Measurements from ENCODE around the gene PAN2.

- TF ChIP-seq CTCF (IDR thresholded peaks at IDR 0.05), result no peak
- no peak for TF ChIP-seq POLR2A (IDR thresholded peaks at IDR 0.05)
These were observed 29.5 kb downstream of the PAN2 start for GRCh38 chr12:56304276-56304675.

All from lower leg skin (tissue), 3 donors.